ENCODE measurements around the gene ANO2. TPM values are rescaled to one million over a fixed set of nuclear protein-coding genes. Genes with fewer than 3 reads are reported as not detected.

ANO2 gene
- total RNA-seq, 3 donors from 2014 or later (not counting 1 experiment from before 2014, with no cell fraction given) = not detected

GRCh38 chr12:5588591-5588990 lies 356.5 kb downstream of the ANO2 start:
- peaks cover 0 to 4% of the 10 kb centered on the region in 2 donors for H3K27me3 Mint-ChIP-seq (ENCODE audit: low read depth in 2 of 2)
- no peak overlapping the region for H3K27ac Mint-ChIP-seq
- no peak for ATAC-seq
- no peak overlapping the region for H3K27ac ChIP-seq (ENCODE audit: low read length)
- no peaks in the 10 kb centered on the region for H3K27me3 ChIP-seq (ENCODE audit: control insufficient read depth, insufficient read depth, low read length)
- no peak overlapping the region for H3K4me3 ChIP-seq (ENCODE audit: low read length)
- H3K9me3 Mint-ChIP-seq = no peaks in the 10 kb centered on the region
- no peaks in the 10 kb centered on the region for H3K9me3 ChIP-seq (ENCODE audit: control insufficient read depth, insufficient read depth, low read length)
- H3K4me3 Mint-ChIP-seq = no peak overlapping the region
- 85% methylated on average over 6 of the region's 6 CpGs for WGBS (ENCODE audit: insufficient coverage)
- no peak for TF ChIP-seq CTCF (IDR thresholded peaks at IDR 0.05)
- H3K4me1 ChIP-seq (ENCODE audit: control insufficient read depth, insufficient read depth, low read length) = no peaks in the 10 kb centered on the region
- no peak for DNase-seq
- H3K4me1 Mint-ChIP-seq = no peaks in the 10 kb centered on the region
- no peaks in the 10 kb centered on the region for H3K36me3 Mint-ChIP-seq
- intact Hi-C loops (cut with micrococcal nuclease) = no loop called here
- H3K36me3 ChIP-seq (ENCODE audit: control insufficient read depth, insufficient read depth, low read length) = no peaks in the 10 kb centered on the region

DNA sequence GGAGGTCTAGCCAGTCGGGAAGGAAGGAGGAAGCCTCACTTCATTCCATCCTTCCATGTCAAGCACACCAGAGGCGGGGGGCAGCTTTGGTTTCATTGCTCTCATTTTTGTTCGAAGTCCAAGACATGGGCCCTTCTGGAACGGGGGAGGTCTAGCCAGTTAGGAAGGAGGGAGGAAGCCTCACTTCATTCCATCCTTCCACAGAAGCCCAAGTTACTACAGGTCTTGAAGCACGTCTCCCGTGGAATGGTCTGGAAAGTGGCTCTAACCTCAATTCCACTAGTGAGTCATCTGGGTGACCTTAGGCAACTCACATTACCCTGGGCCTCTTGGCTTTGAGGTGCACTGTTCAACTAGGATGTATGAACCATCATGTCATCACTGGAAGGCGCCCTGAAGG lies 356.9 kb downstream of the ANO2 start:
- Mint-ChIP-seq H3K27me3 (ENCODE audit: low read depth in 2 of 2) (peaks cover 0 to 4% of the 10 kb centered on the region in 2 donors), H3K9me3 (no peaks in the 10 kb centered on the region), H3K4me1 (no peaks in the 10 kb centered on the region), H3K27ac (no peak overlapping the region), H3K36me3 (no peaks in the 10 kb centered on the region), H3K4me3 (no peak overlapping the region)
- no peak for TF ChIP-seq CTCF (IDR thresholded peaks at IDR 0.05)
- Histone ChIP-seq H3K27me3 (ENCODE audit: control insufficient read depth, insufficient read depth, low read length) (no peaks in the 10 kb centered on the region), H3K27ac (ENCODE audit: low read length) (no peak overlapping the region), H3K4me3 (ENCODE audit: low read length) (no peak overlapping the region), H3K4me1 (ENCODE audit: control insufficient read depth, insufficient read depth, low read length) (no peaks in the 10 kb centered on the region), H3K9me3 (ENCODE audit: control insufficient read depth, insufficient read depth, low read length) (no peaks in the 10 kb centered on the region), H3K36me3 (ENCODE audit: control insufficient read depth, insufficient read depth, low read length) (no peaks in the 10 kb centered on the region)
- WGBS (ENCODE audit: insufficient coverage) = 81% methylated on average over 4 of the region's 7 CpGs
- ATAC-seq (no peak), DNase-seq (no peak)
- intact Hi-C loops (cut with micrococcal nuclease) = no loop called here

DNA sequence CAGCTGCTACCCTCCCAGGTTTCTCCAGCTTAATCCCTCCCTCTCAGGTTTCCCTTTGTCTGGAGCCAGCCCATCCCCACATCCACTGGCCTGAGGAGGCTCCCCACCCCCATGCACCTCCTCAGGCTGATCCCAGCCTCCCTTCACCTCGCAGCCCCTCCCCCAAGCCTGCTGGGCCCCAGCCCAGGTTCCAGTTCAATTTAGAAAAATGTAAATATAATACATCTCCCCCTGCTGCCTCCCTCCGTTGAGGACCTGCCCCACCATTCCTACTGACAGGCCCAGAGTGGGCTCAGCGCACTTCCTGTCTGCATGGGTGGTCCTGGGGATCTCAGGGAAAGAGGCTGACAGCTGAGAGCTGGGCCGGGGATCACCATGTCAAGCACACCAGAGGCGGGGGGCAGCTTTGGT lies 357.3 kb downstream of the ANO2 start:
- H3K27ac Mint-ChIP-seq = no peak overlapping the region
- no peaks in the 10 kb centered on the region for H3K36me3 Mint-ChIP-seq
- Histone ChIP-seq H3K4me1 (ENCODE audit: control insufficient read depth, insufficient read depth, low read length) (no peaks in the 10 kb centered on the region), H3K27ac (ENCODE audit: low read length) (no peak overlapping the region), H3K36me3 (ENCODE audit: control insufficient read depth, insufficient read depth, low read length) (no peaks in the 10 kb centered on the region), H3K27me3 (ENCODE audit: control insufficient read depth, insufficient read depth, low read length) (no peaks in the 10 kb centered on the region), H3K4me3 (ENCODE audit: low read length) (no peak overlapping the region), H3K9me3 (ENCODE audit: control insufficient read depth, insufficient read depth, low read length) (no peaks in the 10 kb centered on the region)
- TF ChIP-seq CTCF (IDR thresholded peaks at IDR 0.05) = no peak
- DNase-seq = no peak
- intact Hi-C loops (cut with micrococcal nuclease) = no loop called here
- H3K4me1 Mint-ChIP-seq = no peaks in the 10 kb centered on the region
- no peaks in the 10 kb centered on the region for H3K9me3 Mint-ChIP-seq
- no peak for ATAC-seq
- peaks cover 0 to 4% of the 10 kb centered on the region in 2 donors for H3K27me3 Mint-ChIP-seq (ENCODE audit: low read depth in 2 of 2)
- no peak overlapping the region for H3K4me3 Mint-ChIP-seq
- WGBS (ENCODE audit: insufficient coverage) = 74% methylated on average over 5 of the region's 5 CpGs

GRCh38 chr12:5586201-5586600 lies 358.9 kb downstream of the ANO2 start:
- intact Hi-C loops (cut with micrococcal nuclease) = no loop called here
- H3K27ac Mint-ChIP-seq = no peak overlapping the region

More at GRCh38 chr12:5586201-5586600, 358.9 kb downstream of the ANO2 start:
- Histone ChIP-seq H3K4me1 (ENCODE audit: control insufficient read depth, insufficient read depth, low read length) (no peaks in the 10 kb centered on the region), H3K27me3 (ENCODE audit: control insufficient read depth, insufficient read depth, low read length) (no peaks in the 10 kb centered on the region), H3K36me3 (ENCODE audit: control insufficient read depth, insufficient read depth, low read length) (no peaks in the 10 kb centered on the region), H3K27ac (ENCODE audit: low read length) (no peak overlapping the region), H3K9me3 (ENCODE audit: control insufficient read depth, insufficient read depth, low read length) (no peaks in the 10 kb centered on the region), H3K4me3 (ENCODE audit: low read length) (no peak overlapping the region)
- DNase-seq (no peak), ATAC-seq (no peak)
- Mint-ChIP-seq H3K27me3 (ENCODE audit: low read depth in 2 of 2) (peaks cover 4 to 5% of the 10 kb centered on the region in 2 donors), H3K36me3 (no peaks in the 10 kb centered on the region), H3K4me1 (no peaks in the 10 kb centered on the region), H3K9me3 (no peaks in the 10 kb centered on the region), H3K4me3 (no peak overlapping the region)
- WGBS (ENCODE audit: insufficient coverage) = 73% methylated on average over 4 of the region's 4 CpGs
- no peak for TF ChIP-seq CTCF (IDR thresholded peaks at IDR 0.05)
